Eye (tissue), 1 donor: ENCODE data around the gene FCGR3A.

Source experiments
- DNase-seq: peaks from one replicate; pipeline ENCODE4 v3.0.0-alpha.2; 2015

Gene FCGR3A

DNA sequence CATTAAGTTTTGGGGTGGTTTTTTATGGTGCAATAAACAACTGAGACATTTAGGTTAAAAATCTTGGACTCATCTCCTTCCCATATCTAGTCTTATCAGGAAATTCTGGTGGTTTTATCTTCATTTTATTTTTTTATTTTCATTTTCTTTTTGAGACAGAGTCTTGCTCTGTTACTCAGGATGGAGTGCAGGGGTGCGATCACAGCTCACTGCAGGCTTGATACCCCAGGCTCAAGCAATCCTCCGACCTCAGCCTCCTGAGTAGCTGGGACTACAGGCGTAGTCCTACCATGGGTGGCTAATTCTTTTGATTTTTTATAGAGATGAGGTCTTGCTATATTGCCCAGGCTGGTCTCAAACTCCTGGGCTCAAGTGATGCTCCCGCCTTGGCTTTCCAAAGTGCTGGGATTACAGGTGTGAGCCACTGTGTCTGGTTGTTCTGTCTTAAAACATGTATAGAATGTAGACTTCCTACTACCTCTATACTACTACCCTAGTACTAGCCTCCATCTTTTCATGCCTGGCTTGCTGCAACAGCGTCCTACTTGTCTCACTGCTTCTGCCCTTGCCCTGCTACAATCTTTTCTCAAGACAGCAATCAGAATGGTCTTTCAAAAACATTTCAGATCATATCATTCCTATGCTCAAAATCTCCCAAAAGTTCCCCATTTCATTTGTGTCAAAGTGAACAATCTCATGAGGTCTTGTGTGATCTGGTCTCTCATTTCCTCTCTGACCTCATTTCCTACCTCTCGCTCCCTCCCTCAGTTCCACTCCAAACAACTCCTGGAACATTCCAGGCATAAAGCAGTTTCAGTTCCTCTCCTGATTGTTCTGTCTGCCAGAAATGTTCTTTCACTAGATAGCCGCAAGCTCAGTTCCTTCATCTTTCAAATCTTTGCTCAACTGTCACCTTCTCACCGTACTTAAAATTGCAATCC lies 50.2 kb downstream of the FCGR3A start:
- DNase-seq, result no peak

DNA sequence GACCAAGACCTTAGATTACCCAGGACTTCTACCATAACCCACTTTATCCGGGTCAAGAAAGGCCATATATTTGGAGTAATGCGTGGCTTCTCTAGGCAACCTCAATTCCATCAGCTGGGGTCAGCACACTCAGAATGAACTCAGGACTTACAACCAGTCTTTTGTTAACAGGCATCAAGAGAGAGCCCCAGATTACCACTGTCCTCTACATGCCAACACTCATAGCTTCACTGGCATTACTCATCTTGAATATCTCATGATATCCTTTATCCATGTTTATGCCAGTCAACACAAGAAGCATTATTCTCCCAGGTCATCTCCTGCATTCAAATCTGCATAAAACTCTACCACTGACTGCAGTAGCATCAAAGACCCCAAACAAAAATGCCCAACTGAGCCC lies 51.0 kb downstream of the FCGR3A start:
- no peak for DNase-seq

DNA sequence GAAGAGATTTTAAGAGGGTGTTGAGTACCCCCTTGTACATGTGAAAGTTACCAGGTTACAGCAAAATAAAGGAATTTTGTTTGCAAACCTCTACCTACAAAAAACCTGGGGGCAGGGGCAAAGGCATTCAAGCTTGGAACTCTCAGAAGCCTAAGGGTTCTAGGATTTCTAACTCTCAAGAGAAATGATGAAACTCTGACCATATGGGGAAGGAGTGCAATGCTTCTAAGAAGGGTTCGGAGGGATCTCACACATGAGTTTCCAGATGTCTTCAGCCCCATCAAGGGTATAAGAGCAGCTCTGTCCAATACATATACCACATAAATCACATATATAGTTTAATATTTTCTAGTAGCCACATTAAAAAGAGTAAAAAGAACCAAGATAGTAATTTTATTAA lies 51.7 kb downstream of the FCGR3A start:
- no peak for DNase-seq

DNA sequence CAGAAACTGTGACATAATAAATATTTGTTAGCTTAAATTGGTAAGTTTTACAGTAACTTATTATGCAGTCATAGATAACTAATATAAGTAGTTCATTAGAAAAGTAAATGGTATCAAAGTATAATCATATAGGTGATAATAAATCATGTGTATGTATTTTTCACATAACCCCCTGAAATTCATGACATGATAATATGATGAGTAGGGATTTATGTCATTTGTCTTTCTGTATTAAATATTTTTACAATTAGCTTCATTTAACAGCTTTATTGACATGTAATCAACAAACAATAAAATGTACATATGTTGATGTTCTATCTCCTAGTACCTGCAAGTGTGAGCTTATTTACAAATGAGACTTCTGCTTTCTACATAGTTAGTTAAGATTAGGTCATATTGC lies 54.1 kb downstream of the FCGR3A start:
- no peak for DNase-seq

DNA sequence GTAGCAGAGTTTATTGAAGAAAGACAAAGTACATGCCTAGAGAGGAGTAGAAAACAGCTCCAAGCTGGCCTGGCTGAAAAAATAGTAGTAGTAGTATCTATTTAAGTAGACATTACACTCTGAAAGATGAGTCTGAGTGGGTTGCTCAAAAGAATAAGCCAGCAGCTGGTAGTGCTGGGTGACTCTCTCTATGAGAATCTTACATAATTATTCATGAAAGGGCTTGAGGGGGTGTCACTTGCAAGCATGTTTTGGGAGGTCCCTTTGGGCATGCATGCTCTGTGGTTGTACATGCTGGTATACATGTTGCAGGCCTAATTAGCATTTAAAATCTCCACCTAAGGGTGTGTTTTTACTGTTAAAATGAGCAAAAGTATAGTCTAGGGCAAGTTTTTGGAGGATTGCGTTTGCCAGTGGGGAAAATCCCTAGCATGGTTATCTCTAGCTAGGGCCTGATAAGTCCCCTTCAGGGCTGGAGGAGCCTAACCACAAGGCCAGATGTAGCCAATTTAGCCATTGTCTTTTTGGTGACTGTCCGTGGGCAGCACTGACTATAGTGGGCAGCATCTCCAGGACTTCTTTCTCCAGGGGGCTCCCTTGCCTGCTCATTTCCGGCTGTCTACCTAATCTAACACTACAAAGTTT lies 55.4 kb downstream of the FCGR3A start:
- DNase-seq, result no peak

- no peak for DNase-seq
These were observed 56.8 kb downstream of the FCGR3A start for GRCh38 chr1:161492827-161493226.
